B cell (primary cell): ENCODE results near the gene ADAP2.

ENCODE experiments used
- CTCF ChIP-seq: fragments of 200-600 bp; IDR thresholded peaks from one replicate; pipeline ENCODE4 v1.8.0; 2022; ENCODE audit warnings: antibody characterized with exemption, mild to moderate bottlenecking
- EZH2 ChIP-seq: IDR thresholded peaks from 2 replicates; pipeline ENCODE4 v1.6.1; 2012; ENCODE audit warnings: borderline replicate concordance, low read depth, mild to moderate bottlenecking, moderate library complexity, low read length; ENCODE audit not compliant: insufficient read depth, poor library complexity, severe bottlenecking

- TF ChIP-seq CTCF (no peak), EZH2 (no peak)
Observed at GRCh38 chr17:30997270-30997669, 75.5 kb downstream of the ADAP2 start.
